ENCODE measurements around the gene SPIRE2. TPM values are rescaled to one million over a fixed set of nuclear protein-coding genes. Genes with fewer than 3 reads are reported as not detected.

The SPIRE2 gene
- total and polyA plus RNA-seq, 9 of the 15 experiments (the other 6 are each of a cell fraction or from before 2014, with no cell fraction given), result 0.70 to 7.5 (median 4.6) TPM

DNA sequence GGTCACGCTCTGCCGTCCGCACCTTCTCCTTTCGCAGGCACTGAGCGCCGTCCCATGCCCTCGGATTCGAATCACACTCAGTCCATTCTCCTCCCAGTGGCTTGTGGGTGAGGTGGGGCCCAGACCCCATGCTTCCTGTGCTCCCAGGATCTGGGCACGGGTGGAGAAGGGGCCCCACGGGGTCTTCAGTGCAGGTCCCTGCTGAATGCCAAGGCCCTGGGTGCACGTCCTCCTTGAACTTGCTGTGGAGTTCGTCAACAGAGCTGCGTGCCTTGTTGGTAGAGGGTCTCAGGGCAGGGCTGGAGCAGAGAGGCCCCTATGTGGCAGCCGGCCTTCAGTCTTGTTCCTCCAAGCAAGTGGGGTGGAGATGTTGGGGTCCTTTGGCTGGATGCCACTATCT, 83.1 kb downstream of the SPIRE2 start:
- Histone ChIP-seq H3K4me2 (ENCODE audit: insufficient read depth, low read length) (no peak overlapping the region), H3K9me1 (ENCODE audit: control insufficient read depth, insufficient read depth, low read length) (no peaks in the 10 kb centered on the region), H3K27me3 (ENCODE audit: control insufficient read depth in 2 of 2, insufficient read depth in 2 of 2, low read length in 2 of 2) (no peaks in the 10 kb centered on the region), H3K9me3 (replicated peaks; ENCODE audit: control insufficient read depth, insufficient read depth, low read depth, low read length) (no peaks in the 10 kb centered on the region; the same call in 1 of the 2 replicates), H4K20me1 (replicated peaks; ENCODE audit: control insufficient read depth, insufficient read depth, low read length) (no peaks in the 10 kb centered on the region), H3K9ac (ENCODE audit: insufficient read depth in 1 of 2, low read depth in 2 of 2, low read length in 2 of 2) (no peak overlapping the region), H3K4me1 (replicated peaks in 1 of 2; ENCODE audit: control insufficient read depth in 2 of 2, insufficient read depth in 2 of 2, low read length in 2 of 2) (peaks cover 0 to 46% of the 10 kb centered on the region in 2 experiments; a peak in 2 of 5 replicates), H3K36me3 (ENCODE audit: control insufficient read depth, insufficient read depth, low read length) (peaks cover 52% of the 10 kb centered on the region; the same call in 2 of the 3 replicates), H3K79me2 (ENCODE audit: control insufficient read depth, insufficient read depth, low read length) (no peaks in the 10 kb centered on the region), H3K27ac (ENCODE audit: extremely low read depth, low read depth, low read length) (no peak overlapping the region), H3K4me3 (no peak overlapping the region), H2AFZ (ENCODE audit: low read depth, low read length) (no peak overlapping the region)
- ChIA-PET CTCF (ENCODE audit: low intra/inter-chr PET ratio) (no interaction called here), POLR2A (interaction anchor here (0.7 to 4.2 kb wide), 3 partner anchors 12 to 104 kb away, joined by 3 to 19 read pairs (median 3); partner anchors contain the start of gene TUBB3)
- ATAC-seq, result no peak
- TF ChIP-seq L3MBTL2 (IDR thresholded peaks at IDR 0.05), result no peak
- FAIRE-seq, result no peak
- BruUV-seq (replicated peaks), result no TSS peak
- in situ Hi-C loops (cut with MboI), result no loop called here
- no peak for DNase-seq (ENCODE audit: extremely low read depth in 1 of 4, low spot score in 3 of 4)
- intact Hi-C loops (cut with micrococcal nuclease), result loop anchor here (5.0 kb wide), 1 partner anchor 209 kb away; the partner anchor contains the start of gene SPATA2L
- WGBS (ENCODE audit: insufficient coverage, low coverage, missing lambda C conversion rate), result 95% methylated on average over 8 of the region's 14 CpGs

- Histone ChIP-seq H3K4me2 (ENCODE audit: insufficient read depth, low read length) (no peak overlapping the region), H3K4me1 (replicated peaks in 1 of 2; ENCODE audit: control insufficient read depth in 2 of 2, insufficient read depth in 2 of 2, low read length in 2 of 2) (peaks cover 0 to 46% of the 10 kb centered on the region in 2 experiments; a peak in 2 of 5 replicates), H3K36me3 (ENCODE audit: control insufficient read depth, insufficient read depth, low read length) (peaks cover 44% of the 10 kb centered on the region; the same call in 2 of the 3 replicates), H4K20me1 (replicated peaks; ENCODE audit: control insufficient read depth, insufficient read depth, low read length) (no peaks in the 10 kb centered on the region), H3K4me3 (no peak overlapping the region), H3K79me2 (ENCODE audit: control insufficient read depth, insufficient read depth, low read length) (no peaks in the 10 kb centered on the region), H3K27me3 (ENCODE audit: control insufficient read depth in 2 of 2, insufficient read depth in 2 of 2, low read length in 2 of 2) (no peaks in the 10 kb centered on the region), H3K9me1 (ENCODE audit: control insufficient read depth, insufficient read depth, low read length) (no peaks in the 10 kb centered on the region), H3K9me3 (replicated peaks; ENCODE audit: control insufficient read depth, insufficient read depth, low read depth, low read length) (no peaks in the 10 kb centered on the region), H2AFZ (ENCODE audit: low read depth, low read length) (no peak overlapping the region), H3K27ac (ENCODE audit: extremely low read depth, low read depth, low read length) (no peak overlapping the region), H3K9ac (ENCODE audit: insufficient read depth in 1 of 2, low read depth in 2 of 2, low read length in 2 of 2) (no peak overlapping the region)
- POLR2A ChIA-PET, result interaction anchor here (0.8 to 4.2 kb wide), 3 partner anchors 11 to 206 kb away, joined by 3 to 19 read pairs (median 3); partner anchors contain the start of gene TUBB3
- ATAC-seq (no peak), FAIRE-seq (no peak), DNase-seq (ENCODE audit: extremely low read depth in 1 of 4, low spot score in 3 of 4) (no peak)
- no TSS peak for BruUV-seq (replicated peaks)
- WGBS (ENCODE audit: insufficient coverage, low coverage, missing lambda C conversion rate), result 95% methylated on average over 11 of the region's 13 CpGs
- CTCF ChIA-PET (ENCODE audit: low intra/inter-chr PET ratio), result no interaction called here
- intact Hi-C loops (cut with micrococcal nuclease), result loop anchor here (5.0 kb wide), 1 partner anchor 210 kb away; the partner anchor contains the start of gene SPATA2L
- in situ Hi-C loops (cut with MboI), result no loop called here
- TF ChIP-seq POLR2G (IDR thresholded peaks at IDR 0.05; ENCODE audit: low read depth, low read length) (peak; percentile 41; the same call in 1 of the 2 replicates), POU5F1 (IDR thresholded peaks at IDR 0.05; ENCODE audit: borderline replicate concordance, low read depth, low read length, partially characterized antibody) (no peak), CBFA2T2 (conservative IDR thresholded peaks at IDR 0.05) (no peak), RREB1 (CRISPR knock-in tag; IDR thresholded peaks at IDR 0.05) (no peak), POLR2AphosphoS5 (IDR thresholded peaks at IDR 0.05; ENCODE audit: control insufficient read depth, insufficient read depth, low read depth, low read length) (peak; percentile 1; the same call in 1 of the 2 replicates)
- TF ChIP-seq, protein P1, sequence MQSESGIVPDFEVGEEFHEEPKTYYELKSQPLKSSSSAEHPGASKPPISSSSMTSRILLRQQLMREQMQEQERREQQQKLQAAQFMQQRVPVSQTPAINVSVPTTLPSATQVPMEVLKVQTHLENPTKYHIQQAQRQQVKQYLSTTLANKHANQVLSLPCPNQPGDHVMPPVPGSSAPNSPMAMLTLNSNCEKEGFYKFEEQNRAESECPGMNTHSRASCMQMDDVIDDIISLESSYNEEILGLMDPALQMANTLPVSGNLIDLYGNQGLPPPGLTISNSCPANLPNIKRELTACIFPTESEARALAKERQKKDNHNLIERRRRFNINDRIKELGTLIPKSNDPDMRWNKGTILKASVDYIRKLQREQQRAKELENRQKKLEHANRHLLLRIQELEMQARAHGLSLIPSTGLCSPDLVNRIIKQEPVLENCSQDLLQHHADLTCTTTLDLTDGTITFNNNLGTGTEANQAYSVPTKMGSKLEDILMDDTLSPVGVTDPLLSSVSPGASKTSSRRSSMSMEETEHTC (IDR thresholded peaks at IDR 0.05), result no peak
Observed at GRCh38 chr16:89912143-89912542, 83.9 kb downstream of the SPIRE2 start.

Data from K562 (cell line).